ENCODE results near the gene ANG. TPM values are rescaled to one million over a fixed set of nuclear protein-coding genes. Genes with fewer than 3 reads are reported as not detected.

ANG gene
- total and polyA plus RNA-seq, 9 of the 15 experiments (the other 6 are each of a cell fraction or from before 2014, with no cell fraction given) = 0.21 to 0.73 (median 0.34) TPM; not detected in 4

DNA sequence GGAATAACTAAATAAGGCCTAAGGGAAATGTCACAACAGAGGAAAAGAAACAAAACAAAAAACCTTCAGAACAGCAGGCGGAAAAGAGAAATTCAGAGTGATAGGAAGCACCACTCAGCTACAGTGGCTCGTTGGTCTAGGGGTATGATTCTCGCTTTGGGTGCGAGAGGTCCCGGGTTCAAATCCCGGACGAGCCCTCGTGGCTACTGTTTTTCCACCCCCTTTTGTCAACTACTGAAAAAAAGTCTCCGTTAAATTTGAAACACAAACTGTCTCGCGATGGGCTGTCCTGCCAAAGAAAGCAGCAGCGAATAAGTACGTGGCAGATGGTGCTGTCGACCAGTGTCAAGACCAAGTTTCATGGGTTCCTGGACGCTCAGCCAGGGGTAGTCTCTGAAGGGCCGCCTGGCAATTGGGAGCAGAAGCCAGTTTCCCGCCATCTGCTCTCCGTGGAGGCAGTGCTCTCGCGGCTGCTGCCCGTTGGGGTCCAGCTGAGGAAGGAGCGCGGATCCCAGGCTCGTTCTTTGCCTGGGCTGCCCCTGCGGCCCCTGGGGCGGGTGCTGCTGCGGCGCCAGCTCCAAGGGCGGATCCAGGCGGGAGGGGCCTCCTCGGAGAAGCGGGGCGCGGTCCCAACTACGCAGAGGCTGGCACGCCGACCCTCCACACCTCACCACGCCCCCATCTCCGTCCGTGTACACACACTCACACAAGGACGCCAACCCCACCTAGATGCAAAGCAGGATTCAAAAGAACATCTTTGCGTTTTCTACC is 4.5 kb upstream of the ANG start, which contains the start of gene RNASE4 (continued):
- TF ChIP-seq MGA (IDR thresholded peaks at IDR 0.05) (peak; percentile 59; the same call in 1 of the 2 replicates), NFIC (IDR thresholded peaks at IDR 0.05) (peak; percentile 68), CHD2 (IDR thresholded peaks at IDR 0.05; ENCODE audit: low read depth, low read length) (peak; percentile 88), TRIM28 (IDR thresholded peaks at IDR 0.05) (no peak), POLR2H (tag; IDR thresholded peaks at IDR 0.05; ENCODE audit: low read depth) (peak; percentile 99), ZNF274 (IDR thresholded peaks at IDR 0.05; ENCODE audit: borderline replicate concordance, low read depth, low read length) (0 out of 2 replicates have a peak, but pooled peaks have one; percentile 28), BRD9 (IDR thresholded peaks at IDR 0.05; ENCODE audit: low read depth, partially characterized antibody) (peak; percentile 96), ATF7 (IDR thresholded peaks at IDR 0.05) (peak; percentile 33; the same call in 1 of the 2 replicates), ZNF24 (IDR thresholded peaks at IDR 0.05) (0 out of 2 replicates have a peak, but pooled peaks have one; percentile 6), BRCA1 (IDR thresholded peaks at IDR 0.05) (no peak), BRCA1 (CRISPR knock-in tag; IDR thresholded peaks at IDR 0.05) (no peak), TEAD4 (IDR thresholded peaks at IDR 0.05; ENCODE audit: low read length) (peak; percentile 70), TEAD4 (CRISPR knock-in tag; IDR thresholded peaks at IDR 0.05; ENCODE audit: borderline replicate concordance) (no peak), ARNT (IDR thresholded peaks at IDR 0.05) (peak; percentile 40 to 96; a peak in 3 of 4 replicates), KLF13 (tag; IDR thresholded peaks at IDR 0.05; ENCODE audit: borderline replicate concordance, low read depth) (0 out of 2 replicates have a peak, but pooled peaks have one; percentile 15), ZNF395 (CRISPR knock-in tag; IDR thresholded peaks at IDR 0.05) (peak; percentile 64; the same call in 1 of the 2 replicates), ADNP (tag; IDR thresholded peaks at IDR 0.05) (peak; percentile 67; the same call in 1 of the 2 replicates)
